GM18498 (cell line): ENCODE measurements around the gene ADAMTS8.

ENCODE experiments used
- ATAC-seq: cut with Tn5 transposase; IDR thresholded peaks from one replicate; pipeline ENCODE4 v1.9.1; 2021; ENCODE audit warnings: mild to moderate bottlenecking, moderate library complexity; ENCODE audit not compliant: unreplicated experiment

Gene ADAMTS8

DNA sequence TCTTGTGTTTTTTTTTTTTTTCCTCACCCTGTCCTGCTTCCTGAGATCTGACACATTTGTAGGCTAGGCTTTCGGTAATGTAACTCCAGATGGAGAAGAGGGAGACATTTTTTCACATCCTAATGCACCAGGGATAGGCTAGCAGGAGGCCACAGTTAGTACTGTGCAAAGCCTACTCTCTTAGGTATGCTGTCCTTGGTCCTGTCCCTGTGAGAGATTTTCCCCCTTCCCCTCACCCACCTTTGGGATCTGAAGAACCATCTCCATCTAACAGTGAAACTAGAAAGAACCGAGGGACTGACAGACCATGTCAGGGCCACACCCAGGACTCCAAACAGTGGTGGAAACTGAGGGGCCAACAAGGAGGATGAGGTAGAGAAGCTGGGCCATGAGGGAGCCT, 29.2 kb downstream of the ADAMTS8 start:
- ATAC-seq, result no peak

DNA sequence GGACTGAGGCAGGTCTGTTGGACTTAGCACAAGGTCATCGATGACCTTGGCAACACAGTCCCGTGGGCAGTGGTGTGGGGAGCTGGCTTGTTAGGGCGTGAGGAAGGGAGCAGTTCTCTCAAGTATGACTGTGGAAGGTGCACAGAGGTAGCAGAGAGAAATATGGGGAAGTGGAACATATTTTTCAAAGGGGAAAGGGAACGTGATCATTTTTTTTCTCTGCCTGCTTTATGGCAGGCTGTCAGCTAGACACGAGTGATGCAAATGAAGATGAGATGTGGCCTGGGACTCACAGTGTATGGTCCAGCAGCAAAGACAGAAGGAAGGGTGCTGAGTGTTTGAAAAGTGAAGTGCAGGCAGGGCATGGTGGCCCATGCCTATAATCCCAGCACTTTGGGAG, 30.6 kb downstream of the ADAMTS8 start:
- no peak for ATAC-seq

DNA sequence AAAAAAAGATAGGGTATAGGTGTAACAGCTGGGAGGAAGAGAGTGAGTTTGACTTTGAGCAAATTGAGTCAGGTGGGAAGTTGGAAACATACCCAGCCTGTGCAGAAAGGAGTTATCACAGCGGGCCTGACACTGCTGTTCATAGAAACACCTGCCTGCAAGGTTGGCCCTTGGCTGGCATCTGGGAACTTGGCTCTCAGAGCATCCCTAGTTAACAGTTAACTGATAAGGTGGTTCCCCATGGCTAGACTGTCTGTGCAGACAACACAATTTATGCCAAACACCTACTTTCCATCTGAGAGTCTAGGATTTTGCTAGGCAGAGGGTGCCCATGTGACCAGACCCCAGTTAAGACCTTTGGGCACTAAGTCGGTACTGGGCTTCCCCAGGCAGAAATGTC, 31.4 kb downstream of the ADAMTS8 start:
- ATAC-seq, result no peak

GRCh38 chr11:130394615-130395014, 33.8 kb downstream of the ADAMTS8 start:
- no peak for ATAC-seq

GRCh38 chr11:130391711-130392110, 36.7 kb downstream of the ADAMTS8 start:
- ATAC-seq, result no peak

- ATAC-seq, result no peak
These were observed 38.2 kb downstream of the ADAMTS8 start for GRCh38 chr11:130390071-130390758.

DNA sequence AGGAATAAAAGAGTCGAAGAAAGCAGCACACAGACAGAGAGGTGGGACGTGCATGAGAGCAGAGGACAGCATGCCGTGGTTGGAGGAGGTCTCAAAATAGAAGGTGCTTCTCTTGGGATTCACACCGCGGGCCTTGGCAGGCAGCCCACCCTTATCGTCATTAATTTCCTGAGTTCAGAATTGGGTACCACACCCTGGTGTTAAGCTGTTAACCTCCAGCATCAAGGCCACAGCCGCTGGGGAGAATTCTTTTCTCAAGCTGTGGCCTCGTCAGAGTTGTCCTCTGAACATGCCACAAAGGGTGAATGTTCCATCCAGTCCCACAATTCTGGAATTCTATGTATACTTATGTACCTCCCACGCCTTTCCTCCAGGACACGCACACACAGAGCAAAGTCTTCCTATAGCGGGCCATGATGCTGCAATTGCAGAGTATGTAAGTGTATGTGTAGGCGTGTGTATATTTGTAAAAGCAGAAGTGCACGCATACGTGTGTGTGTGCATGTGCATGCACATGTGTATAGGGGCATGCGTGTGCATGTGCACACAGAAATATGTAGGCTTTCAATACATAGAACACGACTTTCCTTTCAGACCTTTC, 39.0 kb downstream of the ADAMTS8 start:
- ATAC-seq, result no peak

GRCh38 chr11:130388607-130389205, 39.7 kb downstream of the ADAMTS8 start:
- no peak for ATAC-seq

DNA sequence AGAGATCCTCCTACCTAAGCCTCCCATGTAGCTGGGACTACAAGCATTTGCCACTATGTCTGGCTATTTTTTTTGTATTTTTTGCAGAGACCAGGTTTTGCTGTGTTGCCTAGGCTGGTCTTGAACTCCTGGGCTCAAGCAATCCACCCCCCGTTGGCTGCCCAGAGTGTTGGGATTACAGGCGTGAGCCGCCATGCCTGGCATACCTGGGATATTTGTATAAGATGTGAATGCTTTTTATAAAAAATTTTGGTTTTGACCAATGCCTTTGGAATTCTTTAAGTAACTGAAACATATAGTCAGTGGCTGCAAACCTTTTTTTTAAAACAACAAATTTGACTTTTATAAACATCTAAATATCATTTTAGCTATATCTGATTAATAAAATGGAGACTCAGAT, 42.4 kb downstream of the ADAMTS8 start:
- no peak for ATAC-seq

GRCh38 chr11:130383344-130384211, 44.8 kb downstream of the ADAMTS8 start:
- no peak for ATAC-seq

GRCh38 chr11:130381317-130381716, 47.1 kb downstream of the ADAMTS8 start:
- no peak for ATAC-seq

- no peak for ATAC-seq
These were observed 47.6 kb downstream of the ADAMTS8 start for GRCh38 chr11:130380778-130381177.

GRCh38 chr11:130379276-130379675, 49.1 kb downstream of the ADAMTS8 start:
- ATAC-seq, result no peak

GRCh38 chr11:130370845-130371590, 57.4 kb downstream of the ADAMTS8 start:
- ATAC-seq, result no peak

DNA sequence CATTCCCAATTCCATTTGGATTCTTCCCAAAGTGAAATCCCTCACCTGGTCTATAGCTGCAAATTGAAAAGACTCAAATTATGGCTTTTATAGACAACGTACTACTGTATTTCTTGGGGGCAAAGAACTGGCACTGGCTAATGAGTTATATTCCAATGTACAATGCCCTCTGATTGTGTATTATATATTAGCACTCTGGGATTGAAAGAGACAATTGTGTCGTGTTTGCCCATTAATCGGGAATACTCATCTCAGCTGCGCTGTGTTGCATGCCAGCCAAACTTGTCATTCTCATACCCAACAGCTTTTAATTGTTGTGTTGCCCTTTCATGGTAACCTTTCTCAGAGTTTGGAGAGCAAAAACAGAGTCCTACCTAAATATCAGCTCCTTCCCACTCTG, 58.7 kb downstream of the ADAMTS8 start:
- ATAC-seq, result no peak

DNA sequence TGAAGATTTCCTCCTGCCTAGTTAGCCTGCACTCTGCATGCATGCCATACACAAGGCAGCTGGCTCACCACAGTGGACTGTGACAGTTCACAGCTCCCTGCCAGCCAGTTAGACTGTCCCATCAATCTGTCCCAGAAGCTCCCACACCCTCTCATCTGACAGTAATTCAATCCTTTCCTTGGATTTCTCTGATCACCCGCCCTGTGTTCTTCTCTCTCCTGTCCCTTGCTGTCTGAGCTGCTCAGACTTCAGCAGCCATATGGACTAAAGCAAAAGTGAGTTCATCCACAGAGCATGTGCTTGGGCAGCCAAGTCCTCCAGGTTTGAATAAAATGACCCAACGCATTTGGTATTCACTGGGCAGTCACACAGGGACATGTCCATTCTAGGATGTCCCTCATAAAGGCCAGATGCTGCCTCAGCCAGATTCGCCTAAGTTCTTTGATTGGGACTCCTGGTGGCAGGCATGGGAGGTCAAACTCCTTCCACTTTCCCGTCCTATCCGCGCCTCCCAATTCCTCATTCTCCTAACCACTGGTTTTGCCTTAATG, 59.2 kb downstream of the ADAMTS8 start:
- ATAC-seq, result no peak

- ATAC-seq, result no peak
These were observed 69.0 kb downstream of the ADAMTS8 start for GRCh38 chr11:130359419-130359818.

- ATAC-seq, result no peak
These were observed 70.0 kb downstream of the ADAMTS8 start for GRCh38 chr11:130358398-130358797.
